PFSK-1 (cell line): Measurements from ENCODE around the gene ARHGEF4.

Experiments
- FOXP2 ChIP-seq: optimal IDR thresholded peaks from 2 replicates; pipeline ENCODE3; 2011; ENCODE audit warnings: borderline replicate concordance, control low read depth, inconsistent platforms; ENCODE audit not compliant: insufficient read depth; ENCODE audit errors: extremely low read length, extremely low read depth
- POLR2AphosphoS5 ChIP-seq: IDR thresholded peaks from 2 replicates; pipeline ENCODE4 v1.6.1; 2012; ENCODE audit warnings: low read depth, mild to moderate bottlenecking, control low read depth, low read length, moderate library complexity
- SIN3A ChIP-seq: IDR thresholded peaks from 2 replicates; pipeline ENCODE4 v1.6.1; 2012; ENCODE audit warnings: mild to moderate bottlenecking, low read length, moderate library complexity, borderline replicate concordance; ENCODE audit not compliant: insufficient read depth
- TAF1 ChIP-seq: IDR thresholded peaks from 2 replicates; pipeline ENCODE4 v1.6.1; 2012; ENCODE audit warnings: low read length, control low read depth, borderline replicate concordance; ENCODE audit not compliant: insufficient read depth
- TF ChIP-seq, protein P1 (sequence below), 2 experiments: IDR thresholded peaks; 2 replicates each; pipeline versions ENCODE4 v1.6.1 to v1.8.0; 2011 to 2012; ENCODE audit warnings: low read depth in 2 of 2, low read length in 2 of 2, control low read depth in 1 of 2, inconsistent platforms in 1 of 2, mild to moderate bottlenecking in 1 of 2, moderate library complexity in 1 of 2; ENCODE audit not compliant: insufficient read depth in 1 of 2

ARHGEF4 gene

DNA sequence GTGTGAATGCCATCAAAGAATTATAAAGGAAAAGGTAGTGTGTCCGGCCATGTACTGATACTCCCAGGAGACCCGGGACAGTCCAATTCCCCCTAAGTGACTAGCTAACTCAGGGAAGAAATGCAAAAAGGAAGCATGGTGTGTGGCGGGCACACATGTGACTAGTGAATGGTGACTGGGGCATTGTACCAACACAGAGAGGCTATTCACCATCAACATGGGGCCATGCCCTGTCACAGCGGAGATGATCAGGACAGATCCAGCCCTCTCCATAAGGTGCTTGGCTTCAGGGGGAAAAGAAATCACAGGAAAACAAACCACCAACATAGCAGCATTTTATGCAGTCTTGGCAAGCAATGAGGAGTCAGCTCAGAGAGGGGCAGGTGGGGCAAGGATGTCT, 222.2 kb downstream of the ARHGEF4 start:
- TF ChIP-seq FOXP2 (no peak), SIN3A (no peak), POLR2AphosphoS5 (no peak), TAF1 (no peak)
- TF ChIP-seq, protein P1, sequence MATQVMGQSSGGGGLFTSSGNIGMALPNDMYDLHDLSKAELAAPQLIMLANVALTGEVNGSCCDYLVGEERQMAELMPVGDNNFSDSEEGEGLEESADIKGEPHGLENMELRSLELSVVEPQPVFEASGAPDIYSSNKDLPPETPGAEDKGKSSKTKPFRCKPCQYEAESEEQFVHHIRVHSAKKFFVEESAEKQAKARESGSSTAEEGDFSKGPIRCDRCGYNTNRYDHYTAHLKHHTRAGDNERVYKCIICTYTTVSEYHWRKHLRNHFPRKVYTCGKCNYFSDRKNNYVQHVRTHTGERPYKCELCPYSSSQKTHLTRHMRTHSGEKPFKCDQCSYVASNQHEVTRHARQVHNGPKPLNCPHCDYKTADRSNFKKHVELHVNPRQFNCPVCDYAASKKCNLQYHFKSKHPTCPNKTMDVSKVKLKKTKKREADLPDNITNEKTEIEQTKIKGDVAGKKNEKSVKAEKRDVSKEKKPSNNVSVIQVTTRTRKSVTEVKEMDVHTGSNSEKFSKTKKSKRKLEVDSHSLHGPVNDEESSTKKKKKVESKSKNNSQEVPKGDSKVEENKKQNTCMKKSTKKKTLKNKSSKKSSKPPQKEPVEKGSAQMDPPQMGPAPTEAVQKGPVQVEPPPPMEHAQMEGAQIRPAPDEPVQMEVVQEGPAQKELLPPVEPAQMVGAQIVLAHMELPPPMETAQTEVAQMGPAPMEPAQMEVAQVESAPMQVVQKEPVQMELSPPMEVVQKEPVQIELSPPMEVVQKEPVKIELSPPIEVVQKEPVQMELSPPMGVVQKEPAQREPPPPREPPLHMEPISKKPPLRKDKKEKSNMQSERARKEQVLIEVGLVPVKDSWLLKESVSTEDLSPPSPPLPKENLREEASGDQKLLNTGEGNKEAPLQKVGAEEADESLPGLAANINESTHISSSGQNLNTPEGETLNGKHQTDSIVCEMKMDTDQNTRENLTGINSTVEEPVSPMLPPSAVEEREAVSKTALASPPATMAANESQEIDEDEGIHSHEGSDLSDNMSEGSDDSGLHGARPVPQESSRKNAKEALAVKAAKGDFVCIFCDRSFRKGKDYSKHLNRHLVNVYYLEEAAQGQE (IDR thresholded peaks at IDR 0.05; ENCODE audit: insufficient read depth in 1 of 2, low read depth in 2 of 2, low read length in 2 of 2) = no peak

DNA sequence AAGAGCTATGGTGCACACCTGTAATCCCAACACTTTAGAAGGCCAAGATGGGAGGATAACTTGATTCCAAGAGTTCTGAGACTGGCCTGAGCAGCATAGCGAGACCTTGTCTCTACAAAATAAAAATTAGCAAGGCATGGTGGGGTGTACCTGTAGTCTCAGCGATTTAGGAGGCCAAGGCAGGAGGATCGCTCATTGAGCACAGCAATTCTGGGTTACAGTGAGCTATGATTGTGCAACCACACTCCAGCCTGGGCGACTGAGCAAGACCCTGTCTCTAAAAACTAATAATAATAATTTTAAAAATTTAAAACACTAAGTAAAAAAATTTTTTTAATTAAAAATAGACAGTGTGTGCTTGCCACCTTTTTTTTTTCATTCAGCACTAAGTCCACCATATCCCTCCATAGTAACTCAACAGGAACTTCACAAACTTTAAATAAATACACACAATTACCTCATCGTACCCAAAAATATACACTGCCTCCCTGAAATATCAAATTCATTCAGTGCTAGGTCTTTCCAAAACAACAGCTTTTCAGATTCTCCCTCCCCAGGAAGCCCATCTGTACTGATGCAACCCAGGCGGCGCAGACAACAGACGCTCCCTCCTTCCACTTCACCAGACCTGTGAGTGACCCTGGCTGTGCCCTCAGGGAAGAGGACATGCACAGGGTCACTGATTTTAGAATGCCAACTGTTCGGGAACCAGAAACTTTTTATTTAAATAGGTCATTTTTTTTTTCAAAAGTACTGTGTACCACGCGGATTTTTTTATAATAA, 227.0 kb downstream of the ARHGEF4 start:
- TF ChIP-seq FOXP2 = peak; percentile 73
- no peak for TF ChIP-seq SIN3A
- TF ChIP-seq POLR2AphosphoS5 = no peak
- TF ChIP-seq TAF1 = no peak
- TF ChIP-seq, protein P1 (IDR thresholded peaks at IDR 0.05; ENCODE audit: insufficient read depth in 1 of 2, low read depth in 2 of 2, low read length in 2 of 2) = no peak

DNA sequence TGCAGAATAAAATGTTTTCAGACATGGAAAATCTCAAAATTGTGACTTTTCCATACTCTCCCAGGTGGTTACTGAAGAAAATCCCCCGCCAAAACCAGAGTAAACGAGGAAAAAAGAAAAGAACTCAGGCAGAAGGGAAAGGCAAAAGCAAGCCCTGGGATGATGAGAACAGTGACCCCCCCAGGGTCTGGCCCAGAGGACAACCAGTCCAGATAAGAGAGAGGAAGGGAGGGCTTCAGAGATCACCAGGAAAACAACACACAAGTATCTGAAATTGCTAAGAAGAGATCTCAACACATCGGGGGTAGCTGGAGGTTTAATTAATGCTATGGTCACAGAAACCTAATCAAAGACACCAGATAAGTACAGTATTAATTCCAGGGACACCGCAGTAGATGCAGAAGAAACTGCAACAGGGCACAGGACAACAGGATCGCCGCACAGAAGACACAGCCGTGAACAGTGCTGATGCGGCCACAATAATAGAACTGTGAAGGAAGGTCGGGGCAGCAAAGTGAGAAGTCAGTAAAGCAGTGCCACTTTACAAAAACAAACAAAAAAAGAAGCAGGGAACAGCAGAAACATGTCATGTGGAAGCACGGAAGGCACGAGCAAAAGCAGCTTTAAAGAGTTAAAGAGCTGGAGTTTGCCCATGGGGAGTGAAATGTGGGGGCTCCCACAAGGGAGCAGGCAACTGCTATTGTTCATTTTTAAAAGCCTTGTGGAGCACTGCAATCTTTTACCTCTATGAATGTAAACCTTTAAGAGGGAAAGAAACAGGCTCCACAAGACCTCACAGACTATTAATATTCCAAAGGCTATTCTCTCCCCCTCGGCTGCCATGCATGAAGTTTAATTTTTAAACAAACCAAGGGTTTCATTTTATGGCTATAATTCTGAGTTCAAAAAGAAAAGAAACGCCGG, 228.1 kb downstream of the ARHGEF4 start:
- TF ChIP-seq FOXP2 (no peak), SIN3A (no peak), POLR2AphosphoS5 (no peak), TAF1 (no peak)
- TF ChIP-seq, protein P1 (IDR thresholded peaks at IDR 0.05; ENCODE audit: insufficient read depth in 1 of 2, low read depth in 2 of 2, low read length in 2 of 2) = no peak

GRCh38 chr2:131067465-131068125, 230.9 kb downstream of the ARHGEF4 start:
- TF ChIP-seq TAF1 (no peak), SIN3A (no peak), FOXP2 (no peak), POLR2AphosphoS5 (no peak)
- TF ChIP-seq, protein P1 (IDR thresholded peaks at IDR 0.05; ENCODE audit: insufficient read depth in 1 of 2, low read depth in 2 of 2, low read length in 2 of 2) = no peak
